HCT116 (cell line): ENCODE data around the gene IL1RAPL1. TPM values are rescaled to one million over a fixed set of nuclear protein-coding genes. Genes with fewer than 3 reads are reported as not detected.

Experiments
- ATAC-seq: fragments of 200-7000 bp; cut with Tn5 transposase; 2 replicates; pipeline ENCODE4 v1.9.1; 2020; ENCODE audit warnings: mild to moderate bottlenecking, moderate library complexity
- BruUV-seq: library from RNA; stranded (reverse); fragments of 400-500 nt; replicated peaks from 2 replicates; lab custom pipeline; 2021; lab: Mats Ljungman, UMichigan
- CTCF ChIA-PET: fragments of 300-600 bp; sonication (Branson Sonifier 250); formaldehyde crosslinking; loops from one replicate; lab custom pipeline; 2021; ENCODE audit warnings: antibody characterized with exemption; lab: Charles Lee
- POLR2A ChIA-PET: fragments of 300-600, 350-600 bp; sonication (Branson Sonifier 250); formaldehyde crosslinking; loops from one replicate; lab custom pipeline; 2021; ENCODE audit warnings: antibody characterized with exemption; lab: Charles Lee
- RAD21 ChIA-PET, 2 experiments: fragments of 300-600 bp; sonication (Branson Sonifier 250); formaldehyde crosslinking; loops; one replicate each; lab custom pipeline; 2023; ENCODE audit warnings: low total read pairs in 2 of 2; ENCODE audit not compliant: uncharacterized antibody in 2 of 2, unreplicated experiment in 2 of 2, low non-redundant PET in 1 of 2; lab: Charles Lee
- DNase-seq: peaks from one replicate; pipeline ENCODE4 v3.0.0-alpha.2; 2010; ENCODE audit warnings: low read depth, low spot score
- H2AFZ ChIP-seq: fragments of 200-600 bp; shearing (Covaris generic), sonication (generic); 2 replicates; pipeline ENCODE4 v1.6.1; 2017; ENCODE audit warnings: low read depth, mixed run types, mixed read lengths, antibody characterized with exemption, low read length; ENCODE audit not compliant: poor library complexity, severe bottlenecking
- H3K27ac ChIP-seq: 2 replicates; pipeline ENCODE4 v1.5.1; 2012; ENCODE audit warnings: low read depth, low read length
- H3K27me3 ChIP-seq: fragments of 200-600 bp; sonication (generic); 2 replicates; pipeline ENCODE4 v1.6.1; 2016; ENCODE audit warnings: mixed run types, low read length, mixed read lengths; ENCODE audit not compliant: insufficient read depth
- H3K36me3 ChIP-seq, 2 experiments: fragments of 200-500 bp in 1 of 2; fragments of 200-600 bp in 1 of 2; sonication (Bioruptor generic) in 1 of 2; sonication (generic) in 1 of 2; 2 replicates each; pipeline versions ENCODE4 v1.5.1 to v1.6.1; 2014 to 2016; ENCODE audit warnings: low read length in 2 of 2, inconsistent platforms in 1 of 2, mixed read lengths in 1 of 2, mixed run types in 1 of 2; ENCODE audit not compliant: insufficient read depth in 2 of 2, control insufficient read depth in 1 of 2
- H3K4me1 ChIP-seq, 2 experiments: fragments of 200-600 bp in 1 of 2; sonication (generic) in 1 of 2; 2 replicates each; pipeline versions ENCODE4 v1.5.1 to v1.6.1; 2012 to 2017; ENCODE audit warnings: low read length in 2 of 2, inconsistent platforms in 1 of 2, mild to moderate bottlenecking in 1 of 2, mixed read lengths in 1 of 2, mixed run types in 1 of 2, moderate library complexity in 1 of 2; ENCODE audit not compliant: insufficient read depth in 2 of 2, control insufficient read depth in 1 of 2
- H3K4me2 ChIP-seq: fragments of 200-600 bp; sonication (generic); 2 replicates; pipeline ENCODE4 v1.6.1; 2017; ENCODE audit warnings: mixed run types, low read length, mixed read lengths
- H3K4me3 ChIP-seq, 2 experiments: fragments of 200-600 bp in 1 of 2; sonication (generic) in 1 of 2; replicated peaks in 1 of 2; 2 replicates each; pipeline ENCODE4 v1.5.1; 2011 to 2016; ENCODE audit warnings: low read length in 2 of 2, control low read depth in 1 of 2, low read depth in 1 of 2, mild to moderate bottlenecking in 1 of 2, mixed read lengths in 1 of 2, mixed run types in 1 of 2
- H3K79me2 ChIP-seq: fragments of 200-600 bp; sonication (generic); 2 replicates; pipeline ENCODE4 v1.6.1; 2017; ENCODE audit warnings: mild to moderate bottlenecking, mixed run types, low read length, moderate library complexity, mixed read lengths; ENCODE audit not compliant: insufficient read depth
- H3K9ac ChIP-seq: fragments of 200-600 bp; sonication (generic); 2 replicates; pipeline ENCODE4 v1.6.1; 2016; ENCODE audit warnings: low read length, mixed read lengths
- H3K9me2 ChIP-seq: fragments of 200-600 bp; sonication (generic), shearing (Covaris generic); 2 replicates; pipeline ENCODE4 v1.6.1; 2017; ENCODE audit warnings: mixed run types, mild to moderate bottlenecking, moderate library complexity; ENCODE audit not compliant: insufficient read depth
- H3K9me3 ChIP-seq, 2 experiments: fragments of 200-500 bp in 1 of 2; fragments of 200-600 bp in 1 of 2; sonication (Bioruptor generic) in 1 of 2; sonication (generic) in 1 of 2; 2 replicates each; pipeline ENCODE4 v1.6.1; 2014 to 2017; ENCODE audit warnings: low read length in 2 of 2, mixed read lengths in 2 of 2, inconsistent platforms in 1 of 2, low read depth in 1 of 2, mild to moderate bottlenecking in 1 of 2, mixed run types in 1 of 2, moderate library complexity in 1 of 2; ENCODE audit not compliant: control insufficient read depth in 1 of 2, insufficient read depth in 1 of 2
- H4K20me1 ChIP-seq: fragments of 200-600 bp; sonication (generic), shearing (Covaris generic); 2 replicates; pipeline ENCODE4 v1.6.1; 2017; ENCODE audit warnings: mixed run types, mild to moderate bottlenecking, moderate library complexity; ENCODE audit not compliant: insufficient read depth
- CBX3 ChIP-seq: IDR thresholded peaks from 2 replicates; pipeline ENCODE4 v1.6.1; 2012; ENCODE audit warnings: low read depth
- ELF1 ChIP-seq: IDR thresholded peaks from 2 replicates; pipeline ENCODE4 v1.6.1; 2012; ENCODE audit warnings: low read depth, borderline replicate concordance
- JUND ChIP-seq: IDR thresholded peaks from 2 replicates; pipeline ENCODE4 v1.6.1; 2012
- POLR2AphosphoS5 ChIP-seq: IDR thresholded peaks from 2 replicates; pipeline ENCODE4 v1.6.1; 2011; ENCODE audit warnings: mild to moderate bottlenecking, low read depth, low read length, moderate library complexity
- SIN3A ChIP-seq: IDR thresholded peaks from 2 replicates; pipeline ENCODE4 v1.6.1; 2012; ENCODE audit warnings: low read depth
- SP1 ChIP-seq: IDR thresholded peaks from 2 replicates; pipeline ENCODE4 v1.6.1; 2012; ENCODE audit warnings: low read depth
- YY1 ChIP-seq: IDR thresholded peaks from 2 replicates; pipeline ENCODE4 v1.6.1; 2011; ENCODE audit warnings: low read length, low read depth, moderate library complexity, mild to moderate bottlenecking; ENCODE audit not compliant: insufficient replicate concordance; ENCODE audit errors: extremely low read depth
- ZFX ChIP-seq: fragments of 450-650 bp; IDR thresholded peaks from 2 replicates; pipeline ENCODE4 v1.6.1; 2017
- ZNF274 ChIP-seq: fragments of 200-500 bp; sonication (Bioruptor generic); IDR thresholded peaks from 2 replicates; pipeline ENCODE4 v1.6.1; 2014; ENCODE audit warnings: mild to moderate bottlenecking, low read depth, low read length, inconsistent platforms
- intact Hi-C: fragments of 100-400 bp; cut with micrococcal nuclease; formaldehyde crosslinking; loops from 2 replicates; pipeline ENCODE4 v1.10.0; 2022
- total RNA-seq: library from RNA; stranded (reverse); gene quantifications from one replicate; pipeline ENCODE4 v1.2.1, GENCODE V29; 2021; ENCODE audit not compliant: unreplicated experiment
- TF ChIP-seq, protein P1 (sequence below): IDR thresholded peaks from 2 replicates; pipeline ENCODE4 v1.6.1; 2012
- TF ChIP-seq, protein P2 (sequence below): IDR thresholded peaks from 2 replicates; pipeline ENCODE4 v1.6.1; 2011; ENCODE audit warnings: mild to moderate bottlenecking, low read length, moderate library complexity; ENCODE audit not compliant: insufficient replicate concordance; ENCODE audit errors: extremely low read depth

The IL1RAPL1 gene
- total RNA-seq, 1 experiment from 2014 or later = 2.8 TPM

DNA sequence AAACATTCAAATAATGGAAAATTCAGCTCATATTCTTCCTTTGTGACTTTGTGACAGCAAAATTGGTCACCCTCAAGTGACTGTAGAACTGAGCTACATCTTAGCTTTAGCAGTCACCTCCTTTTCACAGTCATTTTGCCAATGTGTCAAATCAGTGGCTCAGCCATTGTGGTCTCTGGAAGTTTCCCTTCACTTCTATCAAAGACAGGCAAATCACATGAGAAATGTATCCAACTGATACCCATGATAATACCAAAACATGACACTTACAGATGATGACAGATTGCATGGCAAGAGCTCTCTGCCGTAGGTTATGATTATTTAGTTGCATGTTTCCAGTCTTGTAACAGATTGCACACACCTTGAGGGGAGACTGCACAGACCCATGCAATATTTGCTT is 1078.3 kb downstream of the IL1RAPL1 start:
- ATAC-seq (no peak), DNase-seq (no peak)
- H3K9ac ChIP-seq = no peak overlapping the region
- no peaks in the 10 kb centered on the region for H3K9me2 ChIP-seq
- ChIA-PET POLR2A (no interaction called here), RAD21 (no interaction called here), CTCF (no interaction called here)
- no peaks in the 10 kb centered on the region for H4K20me1 ChIP-seq
- no peak overlapping the region for H3K27ac ChIP-seq
- no peak overlapping the region for H3K4me3 ChIP-seq
- H3K9me3 ChIP-seq = no peaks in the 10 kb centered on the region
- H3K79me2 ChIP-seq = no peaks in the 10 kb centered on the region
- no TSS peak for BruUV-seq
- intact Hi-C loops = no loop called here
- H3K27me3 ChIP-seq = no peaks in the 10 kb centered on the region
- no peaks in the 10 kb centered on the region for H3K36me3 ChIP-seq
- H2AFZ ChIP-seq = no peak overlapping the region
- no peak overlapping the region for H3K4me2 ChIP-seq
- no peak for TF ChIP-seq YY1
- no peak for TF ChIP-seq ZNF274
- TF ChIP-seq, protein P1, sequence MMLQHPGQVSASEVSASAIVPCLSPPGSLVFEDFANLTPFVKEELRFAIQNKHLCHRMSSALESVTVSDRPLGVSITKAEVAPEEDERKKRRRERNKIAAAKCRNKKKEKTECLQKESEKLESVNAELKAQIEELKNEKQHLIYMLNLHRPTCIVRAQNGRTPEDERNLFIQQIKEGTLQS = no peak
- no peak for TF ChIP-seq POLR2AphosphoS5
- TF ChIP-seq JUND = no peak
- no peak for TF ChIP-seq ELF1
- TF ChIP-seq CBX3 = no peak
- no peak for TF ChIP-seq SIN3A
- no peak for TF ChIP-seq SP1
- TF ChIP-seq ZFX = no peak
- TF ChIP-seq, protein P2, sequence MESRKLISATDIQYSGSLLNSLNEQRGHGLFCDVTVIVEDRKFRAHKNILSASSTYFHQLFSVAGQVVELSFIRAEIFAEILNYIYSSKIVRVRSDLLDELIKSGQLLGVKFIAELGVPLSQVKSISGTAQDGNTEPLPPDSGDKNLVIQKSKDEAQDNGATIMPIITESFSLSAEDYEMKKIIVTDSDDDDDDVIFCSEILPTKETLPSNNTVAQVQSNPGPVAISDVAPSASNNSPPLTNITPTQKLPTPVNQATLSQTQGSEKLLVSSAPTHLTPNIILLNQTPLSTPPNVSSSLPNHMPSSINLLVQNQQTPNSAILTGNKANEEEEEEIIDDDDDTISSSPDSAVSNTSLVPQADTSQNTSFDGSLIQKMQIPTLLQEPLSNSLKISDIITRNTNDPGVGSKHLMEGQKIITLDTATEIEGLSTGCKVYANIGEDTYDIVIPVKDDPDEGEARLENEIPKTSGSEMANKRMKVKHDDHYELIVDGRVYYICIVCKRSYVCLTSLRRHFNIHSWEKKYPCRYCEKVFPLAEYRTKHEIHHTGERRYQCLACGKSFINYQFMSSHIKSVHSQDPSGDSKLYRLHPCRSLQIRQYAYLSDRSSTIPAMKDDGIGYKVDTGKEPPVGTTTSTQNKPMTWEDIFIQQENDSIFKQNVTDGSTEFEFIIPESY = no peak
- no peaks in the 10 kb centered on the region for H3K4me1 ChIP-seq
